ENCODE measurements around the gene MAST4. TPM values are rescaled to one million over a fixed set of nuclear protein-coding genes. Genes with fewer than 3 reads are reported as not detected.

MAST4 gene
- total RNA-seq, 1 donor from 2014 or later, result 52.6 TPM

DNA sequence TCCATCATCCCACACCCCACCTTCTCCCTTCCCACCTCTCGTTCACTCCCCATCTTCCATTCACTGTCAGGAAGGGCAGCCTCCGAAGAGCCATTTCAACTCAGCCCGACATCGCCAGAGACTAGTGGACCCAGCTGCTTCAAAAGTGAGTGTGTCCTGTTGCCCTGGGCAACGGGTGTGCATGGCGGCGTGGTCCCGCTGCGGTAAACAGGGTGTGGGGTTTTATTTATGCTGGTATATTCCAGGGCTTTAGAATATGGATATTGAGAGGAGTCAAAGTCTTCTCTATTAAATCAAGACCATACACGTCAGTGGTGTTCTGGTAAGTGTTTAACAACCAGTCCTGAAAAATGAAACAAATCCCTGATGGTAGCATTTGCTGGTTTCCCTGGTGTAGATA, 274.5 kb downstream of the MAST4 start:
- Histone ChIP-seq H3K27ac (no peak overlapping the region), H3K4me3 (no peak overlapping the region), H3K36me3 (no peaks in the 10 kb centered on the region), H3K27me3 (no peaks in the 10 kb centered on the region), H3K9me3 (no peaks in the 10 kb centered on the region), H3K4me1 (no peaks in the 10 kb centered on the region)
- DNase-seq (no peak), ATAC-seq (no peak)
- TF ChIP-seq, protein P1, sequence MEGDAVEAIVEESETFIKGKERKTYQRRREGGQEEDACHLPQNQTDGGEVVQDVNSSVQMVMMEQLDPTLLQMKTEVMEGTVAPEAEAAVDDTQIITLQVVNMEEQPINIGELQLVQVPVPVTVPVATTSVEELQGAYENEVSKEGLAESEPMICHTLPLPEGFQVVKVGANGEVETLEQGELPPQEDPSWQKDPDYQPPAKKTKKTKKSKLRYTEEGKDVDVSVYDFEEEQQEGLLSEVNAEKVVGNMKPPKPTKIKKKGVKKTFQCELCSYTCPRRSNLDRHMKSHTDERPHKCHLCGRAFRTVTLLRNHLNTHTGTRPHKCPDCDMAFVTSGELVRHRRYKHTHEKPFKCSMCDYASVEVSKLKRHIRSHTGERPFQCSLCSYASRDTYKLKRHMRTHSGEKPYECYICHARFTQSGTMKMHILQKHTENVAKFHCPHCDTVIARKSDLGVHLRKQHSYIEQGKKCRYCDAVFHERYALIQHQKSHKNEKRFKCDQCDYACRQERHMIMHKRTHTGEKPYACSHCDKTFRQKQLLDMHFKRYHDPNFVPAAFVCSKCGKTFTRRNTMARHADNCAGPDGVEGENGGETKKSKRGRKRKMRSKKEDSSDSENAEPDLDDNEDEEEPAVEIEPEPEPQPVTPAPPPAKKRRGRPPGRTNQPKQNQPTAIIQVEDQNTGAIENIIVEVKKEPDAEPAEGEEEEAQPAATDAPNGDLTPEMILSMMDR (IDR thresholded peaks at IDR 0.05), result no peak
- intact Hi-C loops (cut with DNase I), result no loop called here

DNA sequence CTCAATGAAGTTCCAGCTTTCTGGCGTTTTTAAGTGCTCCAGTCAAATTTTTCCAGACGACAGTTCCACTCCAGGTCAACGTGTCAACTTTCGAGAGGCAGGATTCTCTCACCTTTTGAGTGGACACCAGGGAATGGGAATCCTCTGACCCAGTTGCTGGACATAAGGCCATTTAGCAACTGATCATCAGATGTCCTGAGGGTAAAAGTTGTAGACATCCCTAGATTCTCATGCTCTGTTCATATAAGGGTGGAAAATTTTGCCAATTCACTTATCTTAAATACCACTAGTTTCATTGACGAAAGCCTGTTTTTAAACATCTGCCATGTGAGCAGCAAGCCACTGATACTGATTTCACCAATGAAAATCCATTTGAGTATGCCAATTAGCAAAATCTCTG, 275.5 kb downstream of the MAST4 start:
- intact Hi-C loops (cut with DNase I), result no loop called here
- TF ChIP-seq, protein P1 (IDR thresholded peaks at IDR 0.05), result no peak
- no peak for DNase-seq
- H3K4me3 ChIP-seq, result no peak overlapping the region
- no peaks in the 10 kb centered on the region for H3K4me1 ChIP-seq
- ATAC-seq, result no peak
- no peaks in the 10 kb centered on the region for H3K27me3 ChIP-seq
- no peaks in the 10 kb centered on the region for H3K9me3 ChIP-seq
- no peak overlapping the region for H3K27ac ChIP-seq
- no peaks in the 10 kb centered on the region for H3K36me3 ChIP-seq

DNA sequence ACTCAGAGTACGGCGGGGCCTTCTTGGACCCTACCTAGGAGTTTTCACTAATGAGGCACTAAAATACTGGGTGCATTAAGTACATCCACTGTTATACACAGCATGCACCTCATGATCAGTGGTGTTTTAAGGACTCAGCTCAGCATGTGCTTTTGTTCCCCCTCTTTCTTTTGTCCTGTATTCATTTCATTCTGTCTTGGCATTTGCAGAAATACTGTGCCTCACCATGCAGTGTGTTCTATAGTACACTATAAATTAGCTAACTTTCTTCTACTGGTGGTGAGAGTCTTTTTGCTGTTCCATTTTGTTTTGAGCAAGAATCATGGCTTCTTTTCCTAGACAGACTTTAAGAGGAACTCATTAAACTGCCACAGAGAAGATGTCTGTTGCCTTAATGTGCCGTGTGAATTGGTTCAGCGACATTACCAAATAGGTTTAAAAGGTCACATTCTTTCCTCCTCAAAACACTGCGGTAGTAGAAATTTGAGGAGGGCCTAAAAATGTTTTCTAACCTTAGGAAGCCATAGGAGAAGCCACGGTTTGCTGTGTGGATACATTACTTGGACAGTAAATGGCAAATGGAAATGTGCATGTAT, 276.6 kb downstream of the MAST4 start:
- TF ChIP-seq, protein P1 (IDR thresholded peaks at IDR 0.05), result no peak
- ATAC-seq (no peak), DNase-seq (no peak)
- Histone ChIP-seq H3K4me1 (no peaks in the 10 kb centered on the region), H3K27ac (no peak overlapping the region), H3K36me3 (no peaks in the 10 kb centered on the region), H3K27me3 (no peaks in the 10 kb centered on the region), H3K9me3 (no peaks in the 10 kb centered on the region), H3K4me3 (no peak overlapping the region)
- intact Hi-C loops (cut with DNase I), result no loop called here

GRCh38 chr5:66874004-66874403, 277.8 kb downstream of the MAST4 start:
- Histone ChIP-seq H3K4me1 (no peaks in the 10 kb centered on the region), H3K27ac (no peak overlapping the region), H3K27me3 (no peaks in the 10 kb centered on the region), H3K36me3 (no peaks in the 10 kb centered on the region), H3K9me3 (no peaks in the 10 kb centered on the region), H3K4me3 (no peak overlapping the region)
- TF ChIP-seq, protein P1 (IDR thresholded peaks at IDR 0.05), result no peak
- ATAC-seq (peak; percentile 20), DNase-seq (no peak)
- intact Hi-C loops (cut with DNase I), result no loop called here

GRCh38 chr5:66875315-66875714, 279.1 kb downstream of the MAST4 start:
- intact Hi-C loops (cut with DNase I), result no loop called here
- Histone ChIP-seq H3K27ac (no peak overlapping the region), H3K9me3 (no peaks in the 10 kb centered on the region), H3K4me1 (no peaks in the 10 kb centered on the region), H3K4me3 (no peak overlapping the region), H3K36me3 (no peaks in the 10 kb centered on the region), H3K27me3 (no peaks in the 10 kb centered on the region)
- no peak for ATAC-seq
- TF ChIP-seq, protein P1 (IDR thresholded peaks at IDR 0.05), result no peak
- no peak for DNase-seq
